GM06990 (cell line): ENCODE measurements around the gene EYS.
"Not testable (repeated sequence)": the region's sequence is repeated elsewhere in the genome, so short reads cannot be mapped to it uniquely, and the experiment has no call there.

Experiments
- DNase-seq: peaks from one replicate; pipeline ENCODE4 v3.0.0-alpha.2; 2011; ENCODE audit not compliant: insufficient read length; ENCODE audit errors: extremely low read depth
- H3K27me3 ChIP-seq: replicated peaks from 2 replicates; pipeline ENCODE4 v1.6.0; 2011; ENCODE audit warnings: low read length; ENCODE audit not compliant: control insufficient read depth, insufficient read depth
- H3K36me3 ChIP-seq: 2 replicates; pipeline ENCODE4 v1.5.1; 2011; ENCODE audit warnings: low read length; ENCODE audit not compliant: control insufficient read depth, insufficient read depth
- H3K4me3 ChIP-seq: replicated peaks from 2 replicates; pipeline ENCODE4 v1.5.1; 2011; ENCODE audit warnings: low read depth, mild to moderate bottlenecking, control low read depth, low read length
- CTCF ChIP-seq: IDR thresholded peaks from 2 replicates; pipeline ENCODE4 v1.5.1; 2011; ENCODE audit warnings: low read length, control low read depth, mild to moderate bottlenecking, inconsistent platforms; ENCODE audit not compliant: insufficient read depth, poor library complexity, severe bottlenecking

EYS gene

GRCh38 chr6:65642776-65643175 is 64.2 kb downstream of the EYS start:
- no peak for TF ChIP-seq CTCF
- H3K36me3 ChIP-seq, result no peaks in the 10 kb centered on the region
- no peak overlapping the region for H3K4me3 ChIP-seq
- H3K27me3 ChIP-seq, result no peaks in the 10 kb centered on the region
- DNase-seq, result no peak

- no peak for TF ChIP-seq CTCF
- H3K4me3 ChIP-seq, result no peak overlapping the region
- DNase-seq, result no peak
- no peaks in the 10 kb centered on the region for H3K27me3 ChIP-seq
- no peaks in the 10 kb centered on the region for H3K36me3 ChIP-seq
Measured at GRCh38 chr6:65638047-65638831, 68.8 kb downstream of the EYS start.

- Histone ChIP-seq H3K27me3 (no peaks in the 10 kb centered on the region), H3K4me3 (no peak overlapping the region), H3K36me3 (no peaks in the 10 kb centered on the region)
- DNase-seq, result no peak
- no peak for TF ChIP-seq CTCF
Measured at GRCh38 chr6:65637289-65638046, 69.6 kb downstream of the EYS start.

- DNase-seq, result no peak
- Histone ChIP-seq H3K4me3 (no peak overlapping the region), H3K27me3 (no peaks in the 10 kb centered on the region), H3K36me3 (no peaks in the 10 kb centered on the region)
- TF ChIP-seq CTCF, result no peak
Measured at GRCh38 chr6:65633501-65633900, 73.5 kb downstream of the EYS start.

GRCh38 chr6:65631711-65632110 is 75.3 kb downstream of the EYS start:
- no peak for TF ChIP-seq CTCF
- no peaks in the 10 kb centered on the region for H3K36me3 ChIP-seq
- DNase-seq, result no peak
- no peaks in the 10 kb centered on the region for H3K27me3 ChIP-seq
- H3K4me3 ChIP-seq, result no peak overlapping the region

GRCh38 chr6:65627434-65627999 is 79.5 kb downstream of the EYS start:
- not testable (repeated sequence) for H3K36me3 ChIP-seq, DNase-seq, H3K27me3 ChIP-seq, H3K4me3 ChIP-seq
